ENCODE measurements around the gene ZBP1. TPM values are rescaled to one million over a fixed set of nuclear protein-coding genes. Genes with fewer than 3 reads are reported as not detected.

ZBP1 gene
- total and polyA plus RNA-seq, 10 of the 15 experiments (the other 5 are each of a cell fraction or from before 2014, with no cell fraction given): 0.93 to 10.6 (median 4.8) TPM

- ChIA-PET SMC1A (ENCODE audit: uncharacterized antibody, unreplicated experiment) (interaction anchor here (0.6 to 2.8 kb wide), 12 partner anchors 12 to 616 kb away, joined by 3 to 11 read pairs (median 4); no protein-coding TSS in a partner anchor), POLR2A (interaction anchor here (0.8 to 2.5 kb wide), 7 partner anchors 9 to 229 kb away, joined by 3 to 8 read pairs (median 5); partner anchors contain the start of gene RBM38), CTCF (interaction anchor here (0.9 to 5.9 kb wide), 13 partner anchors 9 to 561 kb away, joined by 3 to 32 read pairs (median 7); no protein-coding TSS in a partner anchor), RAD21 (ENCODE audit: unreplicated experiment) (interaction anchor here (0.5 to 2.8 kb wide), 16 partner anchors 11 to 468 kb away, joined by 3 to 25 read pairs (median 4); no protein-coding TSS in a partner anchor)
- Histone ChIP-seq H3K27me3 (replicated peaks in 1 of 2; ENCODE audit: control insufficient read depth in 2 of 2, insufficient read depth in 2 of 2, low read length in 1 of 2) (peaks cover 0 to 2% of the 10 kb centered on the region in 2 experiments; a peak in 1 of 4 replicates), H3K4me1 (ENCODE audit: control insufficient read depth, insufficient read depth, low read length) (peaks cover 42% of the 10 kb centered on the region), H2AFZ (ENCODE audit: control insufficient read depth, low read depth, low read length) (peak overlapping the region; percentile 46), H3K9me3 (replicated peaks; ENCODE audit: control insufficient read depth, insufficient read depth, low read length) (no peaks in the 10 kb centered on the region; the same call in 2 of the 3 replicates), H4K20me1 (ENCODE audit: control insufficient read depth, insufficient read depth) (no peaks in the 10 kb centered on the region), H3K4me3 (peak overlapping the region; percentile 59; the same call in 1 of the 2 replicates), H3K4me2 (ENCODE audit: control insufficient read depth, insufficient read depth) (peak overlapping the region; percentile 71), H3K36me3 (ENCODE audit: control insufficient read depth in 2 of 2, insufficient read depth in 2 of 2, low read length in 1 of 2) (no peaks in the 10 kb centered on the region; a peak in 1 of 4 replicates), H3K9ac (ENCODE audit: control insufficient read depth, insufficient read depth, low read length) (peak overlapping the region; percentile 54), H3K27ac (ENCODE audit: control insufficient read depth, insufficient read depth) (peak overlapping the region; percentile 75), H3K79me2 (ENCODE audit: control insufficient read depth, insufficient read depth, low read length) (no peaks in the 10 kb centered on the region)
- 2% methylated on average over 19 of the region's 19 CpGs for WGBS (ENCODE audit: insufficient coverage, insufficient replicate concordance, low lambda C conversion rate, missing lambda C conversion rate)
- FAIRE-seq (peak; percentile 99), DNase-seq (ENCODE audit: low read depth, low spot score) (peak; percentile 93), ATAC-seq (peak; percentile 80)
- intact Hi-C loops (cut with micrococcal nuclease; ENCODE audit: unreplicated experiment): loop anchor here (1.0 to 5.0 kb wide), 2 partner anchors 62 to 222 kb away; no protein-coding TSS in a partner anchor
- TSS peak; percentile 70 for BruUV-seq (replicated peaks)
- in situ Hi-C loops (cut with MboI): loop anchor here (10.0 kb wide), 2 partner anchors 776 to 836 kb away; no protein-coding TSS in a partner anchor
- TF ChIP-seq USF2 (IDR thresholded peaks at IDR 0.05; ENCODE audit: borderline replicate concordance, low read depth, low read length): no peak
- TF ChIP-seq ATF2 (IDR thresholded peaks at IDR 0.05; ENCODE audit: low read length): peak; percentile 93; the same call in 1 of the 2 replicates
- TF ChIP-seq, protein P1, sequence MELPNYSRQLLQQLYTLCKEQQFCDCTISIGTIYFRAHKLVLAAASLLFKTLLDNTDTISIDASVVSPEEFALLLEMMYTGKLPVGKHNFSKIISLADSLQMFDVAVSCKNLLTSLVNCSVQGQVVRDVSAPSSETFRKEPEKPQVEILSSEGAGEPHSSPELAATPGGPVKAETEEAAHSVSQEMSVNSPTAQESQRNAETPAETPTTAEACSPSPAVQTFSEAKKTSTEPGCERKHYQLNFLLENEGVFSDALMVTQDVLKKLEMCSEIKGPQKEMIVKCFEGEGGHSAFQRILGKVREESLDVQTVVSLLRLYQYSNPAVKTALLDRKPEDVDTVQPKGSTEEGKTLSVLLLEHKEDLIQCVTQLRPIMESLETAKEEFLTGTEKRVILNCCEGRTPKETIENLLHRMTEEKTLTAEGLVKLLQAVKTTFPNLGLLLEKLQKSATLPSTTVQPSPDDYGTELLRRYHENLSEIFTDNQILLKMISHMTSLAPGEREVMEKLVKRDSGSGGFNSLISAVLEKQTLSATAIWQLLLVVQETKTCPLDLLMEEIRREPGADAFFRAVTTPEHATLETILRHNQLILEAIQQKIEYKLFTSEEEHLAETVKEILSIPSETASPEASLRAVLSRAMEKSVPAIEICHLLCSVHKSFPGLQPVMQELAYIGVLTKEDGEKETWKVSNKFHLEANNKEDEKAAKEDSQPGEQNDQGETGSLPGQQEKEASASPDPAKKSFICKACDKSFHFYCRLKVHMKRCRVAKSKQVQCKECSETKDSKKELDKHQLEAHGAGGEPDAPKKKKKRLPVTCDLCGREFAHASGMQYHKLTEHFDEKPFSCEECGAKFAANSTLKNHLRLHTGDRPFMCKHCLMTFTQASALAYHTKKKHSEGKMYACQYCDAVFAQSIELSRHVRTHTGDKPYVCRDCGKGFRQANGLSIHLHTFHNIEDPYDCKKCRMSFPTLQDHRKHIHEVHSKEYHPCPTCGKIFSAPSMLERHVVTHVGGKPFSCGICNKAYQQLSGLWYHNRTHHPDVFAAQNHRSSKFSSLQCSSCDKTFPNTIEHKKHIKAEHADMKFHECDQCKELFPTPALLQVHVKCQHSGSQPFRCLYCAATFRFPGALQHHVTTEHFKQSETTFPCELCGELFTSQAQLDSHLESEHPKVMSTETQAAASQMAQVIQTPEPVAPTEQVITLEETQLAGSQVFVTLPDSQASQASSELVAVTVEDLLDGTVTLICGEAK (IDR thresholded peaks at IDR 0.05; ENCODE audit: borderline replicate concordance): no peak
- TF ChIP-seq POLR2A (IDR thresholded peaks at IDR 0.05; ENCODE audit: low read depth, low read length): no peak
- TF ChIP-seq SMAD5 (IDR thresholded peaks at IDR 0.05; ENCODE audit: low read depth): no peak
- no peak for TF ChIP-seq ZBTB33 (IDR thresholded peaks at IDR 0.05)
- peak; percentile 99 for TF ChIP-seq CBFB (IDR thresholded peaks at IDR 0.05; ENCODE audit: low read depth)
- peak in 1 of 2 experiments; percentile 60; a peak in 1 of 4 replicates for TF ChIP-seq SRF (IDR thresholded peaks at IDR 0.05; ENCODE audit: low read depth in 2 of 2, low read length in 2 of 2)
- TF ChIP-seq ZNF274 (IDR thresholded peaks at IDR 0.05; ENCODE audit: insufficient read depth, insufficient read length): no peak
- TF ChIP-seq ZNF24 (IDR thresholded peaks at IDR 0.05): peak; percentile 63; the same call in 1 of the 2 replicates
- peak; percentile 96 for TF ChIP-seq EED (IDR thresholded peaks at IDR 0.05; ENCODE audit: low read depth)
- peak; percentile 77 for TF ChIP-seq MEF2B (IDR thresholded peaks at IDR 0.05; ENCODE audit: partially characterized antibody, poor library complexity, severe bottlenecking)
- peak; percentile 78 for TF ChIP-seq CREM (IDR thresholded peaks at IDR 0.05; ENCODE audit: low read depth)
Measured at GRCh38 chr20:57619051-57619831, 985 bp downstream of the ZBP1 start.
